ENCODE data around the gene GIMAP4. TPM values are rescaled to one million over a fixed set of nuclear protein-coding genes. Genes with fewer than 3 reads are reported as not detected.
"Not testable (repeated sequence)": the region's sequence is repeated elsewhere in the genome, so short reads cannot be mapped to it uniquely, and the experiment has no call there.

Gene GIMAP4
- 18.7 TPM for polyA plus RNA-seq (ENCODE audit: insufficient read length)

DNA sequence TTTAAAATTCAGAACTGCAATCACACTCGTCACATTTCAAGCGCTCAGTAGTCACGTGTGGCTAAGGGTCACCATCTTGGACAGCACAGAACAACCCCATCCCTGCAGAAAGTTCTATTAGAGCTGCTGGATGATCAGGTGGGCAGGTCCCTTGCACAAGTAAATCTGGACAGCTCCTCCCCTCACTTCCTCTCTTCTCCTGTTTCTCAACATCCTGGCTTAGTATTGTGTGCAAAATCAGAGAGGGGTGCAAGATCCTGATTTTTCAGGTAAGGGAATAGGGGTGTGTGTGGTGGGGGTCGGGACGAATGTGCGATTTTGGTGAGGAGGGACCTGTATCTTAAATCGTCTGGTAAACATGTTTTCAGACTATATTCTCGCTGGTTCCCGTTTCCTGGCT, at the start of gene GIMAP4:
GIMAP4 (plus strand) TSS at position 222 of the 400 bp plus-strand sequence. CDS start 2,512 bp downstream, outside the sequence.
- no peak for DNase-seq

DNA sequence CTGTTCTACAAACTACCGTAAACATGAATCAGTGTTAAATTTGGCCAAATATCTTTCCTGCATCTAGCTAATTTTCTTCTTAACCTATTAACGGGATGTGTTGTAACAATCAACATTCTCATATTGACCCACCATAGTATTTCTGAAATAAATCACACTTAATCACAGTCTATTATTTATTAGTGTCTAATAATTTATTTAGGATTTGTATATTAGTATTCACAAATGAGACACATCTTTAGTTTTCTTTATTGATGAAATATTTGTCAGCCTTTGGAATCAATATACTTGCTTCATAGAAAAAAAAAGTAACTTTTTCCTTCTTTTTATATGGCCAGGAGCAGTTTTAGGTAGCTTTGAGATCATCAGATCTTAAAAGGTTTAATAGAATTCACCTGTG, 47.9 kb upstream of the GIMAP4 start:
- no peak for DNase-seq

DNA sequence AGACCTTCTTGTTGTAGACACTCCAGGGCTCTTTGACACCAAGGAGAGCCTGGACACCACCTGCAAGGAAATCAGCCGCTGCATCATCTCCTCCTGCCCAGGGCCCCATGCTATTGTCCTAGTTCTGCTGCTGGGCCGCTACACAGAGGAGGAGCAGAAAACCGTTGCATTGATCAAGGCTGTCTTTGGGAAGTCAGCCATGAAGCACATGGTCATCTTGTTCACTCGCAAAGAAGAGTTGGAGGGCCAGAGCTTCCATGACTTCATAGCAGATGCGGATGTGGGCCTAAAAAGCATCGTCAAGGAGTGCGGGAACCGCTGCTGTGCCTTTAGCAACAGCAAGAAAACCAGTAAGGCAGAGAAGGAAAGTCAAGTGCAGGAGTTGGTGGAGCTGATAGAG, 47.0 kb upstream of the GIMAP4 start:
- no peak for DNase-seq

DNA sequence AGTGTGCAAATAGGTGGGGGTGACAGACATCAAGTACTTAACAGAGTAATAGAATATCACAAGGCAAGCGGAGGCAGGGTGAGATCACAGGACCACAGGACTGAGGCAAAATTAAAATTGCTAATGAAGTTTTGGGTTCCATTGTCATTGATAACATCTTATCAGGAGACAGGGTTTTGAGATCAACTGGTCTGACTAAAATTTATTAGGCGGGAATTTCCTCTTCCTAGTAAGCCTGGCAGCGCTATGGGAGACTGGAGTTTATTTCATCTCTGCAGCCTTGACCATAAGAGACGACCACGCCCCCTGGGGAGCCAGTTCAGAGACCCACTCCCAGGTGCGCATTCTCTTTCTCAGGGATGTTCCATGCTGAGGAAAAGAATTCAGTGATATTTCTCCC, 44.3 kb upstream of the GIMAP4 start:
- DNase-seq = not testable (repeated sequence)

DNA sequence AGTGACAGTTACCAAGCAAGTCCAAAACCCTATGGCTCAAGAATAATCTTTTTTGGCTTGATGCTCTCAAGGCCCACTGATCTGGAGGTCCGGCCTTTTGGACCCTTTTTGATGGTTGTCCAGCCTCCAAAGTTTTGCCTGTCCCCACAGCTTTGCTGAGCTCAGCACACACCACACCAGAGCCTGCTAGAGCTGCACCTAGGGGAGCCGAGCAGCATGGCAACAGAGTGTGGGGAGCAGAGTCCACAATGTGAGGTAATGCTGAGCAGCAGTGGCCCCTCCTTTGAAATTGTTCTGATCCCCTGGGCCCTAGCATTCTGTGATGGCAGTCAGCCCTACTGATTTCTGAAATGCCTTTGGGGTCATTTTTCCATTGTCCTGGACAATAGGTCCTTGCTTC, 43.2 kb upstream of the GIMAP4 start:
- DNase-seq = no peak

DNA sequence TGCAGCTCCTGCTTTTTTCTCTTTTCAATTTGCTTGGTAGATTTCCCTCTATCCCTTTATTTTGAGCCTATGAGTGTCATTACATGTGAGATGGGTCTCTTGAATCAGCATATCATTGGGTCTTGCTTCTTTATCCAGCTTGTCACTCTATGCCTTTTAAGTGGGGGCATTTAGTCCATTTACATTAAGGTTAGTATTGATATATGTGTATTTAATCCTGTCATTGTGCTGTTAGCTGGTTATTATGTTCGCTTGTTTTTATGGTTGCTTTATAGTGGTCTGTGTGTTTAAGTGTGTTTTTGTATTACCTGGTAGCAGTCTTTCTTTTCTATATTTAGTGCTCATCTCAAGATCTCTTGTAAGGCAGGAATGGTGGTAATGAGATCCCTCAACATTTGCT, 35.5 kb upstream of the GIMAP4 start:
- DNase-seq = no peak

DNA sequence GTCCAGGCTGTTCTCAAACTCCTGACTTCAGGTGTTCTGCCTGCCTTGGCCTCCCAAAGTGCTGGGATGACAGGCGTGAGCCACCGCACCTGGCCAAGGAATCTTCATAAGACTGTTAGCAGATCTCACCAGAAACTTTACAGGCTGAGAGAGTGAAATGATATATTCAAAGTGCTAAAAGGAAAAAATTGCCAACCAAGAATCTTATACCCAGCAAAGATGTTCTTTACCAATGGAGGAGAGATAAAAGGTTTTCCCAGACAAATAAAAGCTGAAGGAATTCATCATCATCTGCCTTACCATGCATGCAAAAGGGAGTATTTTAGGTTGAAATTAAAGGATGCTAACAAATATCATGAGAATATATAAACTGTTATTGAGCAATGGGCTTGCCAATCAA, 28.9 kb upstream of the GIMAP4 start:
- no peak for DNase-seq

DNA sequence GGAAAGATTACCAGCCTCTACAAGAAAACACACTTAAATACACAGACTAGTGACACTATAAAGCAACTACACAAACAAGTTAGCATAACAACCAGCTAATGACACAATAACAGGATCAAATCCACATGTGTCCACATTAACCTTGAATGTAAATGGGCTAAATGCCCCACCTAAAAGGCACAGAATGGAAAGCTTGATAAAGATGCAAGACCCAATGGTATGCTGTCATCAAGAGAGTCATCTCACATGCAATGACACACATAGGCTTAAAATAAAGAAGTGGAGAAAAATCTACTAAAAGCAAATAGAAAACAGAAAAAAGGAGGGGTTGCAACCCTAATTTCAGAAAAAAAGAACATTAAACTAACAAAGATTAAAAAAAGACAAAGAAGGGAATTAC, 14.0 kb upstream of the GIMAP4 start:
- no peak for DNase-seq

DNA sequence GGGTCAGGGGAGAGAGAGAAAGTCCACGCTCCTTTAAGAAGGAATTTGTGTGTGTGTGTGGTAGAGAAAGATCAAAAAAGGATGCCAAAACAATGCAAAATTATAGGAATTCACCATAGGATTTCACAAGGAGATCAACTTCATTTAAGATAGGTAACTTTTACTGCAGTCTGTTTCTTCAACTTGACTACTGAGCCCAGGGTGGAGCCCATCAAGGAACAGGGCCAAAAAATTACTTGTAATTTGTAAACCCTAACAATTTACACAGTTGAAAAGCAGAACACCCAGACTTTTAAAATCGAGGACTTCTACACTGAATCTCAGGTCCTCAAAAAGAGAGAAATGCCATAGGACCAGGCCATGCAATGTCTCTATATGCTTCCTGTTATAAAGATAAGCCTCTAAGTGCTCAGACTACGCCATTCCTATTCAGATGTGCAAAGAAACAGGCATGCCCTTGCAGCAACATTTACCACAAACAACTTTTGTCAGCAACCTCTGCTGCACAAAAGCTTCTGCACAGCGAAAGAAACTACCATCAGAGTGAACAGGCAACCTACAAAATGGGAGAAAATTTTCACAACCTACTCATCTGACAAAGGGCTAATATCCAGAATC, 10.6 kb upstream of the GIMAP4 start:
- no peak for DNase-seq

DNA sequence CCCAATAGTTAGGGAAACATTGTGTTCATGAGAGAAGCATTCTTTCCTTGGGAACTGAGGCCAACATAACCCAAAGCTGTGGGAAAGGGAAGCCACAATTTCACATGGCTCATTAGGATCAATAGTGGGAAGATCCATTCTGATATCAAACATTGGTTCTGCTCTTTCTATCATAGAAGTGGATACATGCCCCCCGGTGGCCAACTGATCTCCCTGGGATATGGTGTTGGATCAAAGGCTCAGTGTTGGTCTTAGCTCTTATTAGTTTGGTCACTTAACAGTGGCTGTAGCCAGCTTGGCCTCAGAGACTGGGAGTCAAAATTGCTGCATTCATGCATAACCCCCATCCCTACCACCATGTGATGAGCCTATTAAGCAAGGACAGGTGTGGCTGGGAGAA, 6.7 kb upstream of the GIMAP4 start:
- no peak for DNase-seq

DNA sequence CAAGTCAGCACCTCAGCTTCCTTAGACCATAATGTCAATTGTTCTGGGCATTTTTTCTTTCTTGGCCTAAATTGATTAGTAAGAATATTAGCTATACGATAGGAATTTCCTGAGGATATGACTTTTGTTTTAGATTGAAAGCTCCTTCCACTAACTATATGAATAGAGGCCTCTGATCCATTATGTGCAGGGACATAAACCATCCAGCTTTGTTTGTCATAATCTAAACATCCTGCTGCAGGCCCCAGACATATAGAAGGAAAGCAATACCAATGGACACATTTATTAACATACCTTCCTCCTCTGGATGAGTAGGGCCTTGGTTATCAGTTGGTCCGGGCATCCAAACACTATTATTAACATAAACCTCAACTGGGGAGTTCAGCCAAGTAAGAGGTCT, 4.3 kb upstream of the GIMAP4 start:
- DNase-seq = no peak

DNA sequence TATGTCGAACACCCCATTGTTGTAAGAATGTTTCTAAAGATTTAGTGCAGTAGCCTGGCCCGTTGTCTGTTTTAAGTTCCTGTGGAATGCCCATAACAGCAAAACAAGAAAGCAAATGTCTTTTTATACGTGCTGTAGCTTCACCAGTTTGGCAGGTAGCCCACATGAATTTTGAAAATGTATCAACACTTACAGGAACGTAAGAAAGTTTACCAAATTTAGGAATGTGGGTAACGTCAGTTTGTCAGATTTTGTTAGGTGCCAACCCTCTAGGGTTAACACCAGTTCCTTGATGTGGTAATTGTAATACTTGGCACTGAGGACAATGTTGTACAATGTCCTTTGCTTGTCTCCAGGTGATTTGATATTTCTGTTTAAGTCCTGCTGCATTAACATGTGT, 3.2 kb upstream of the GIMAP4 start:
- DNase-seq = no peak

DNA sequence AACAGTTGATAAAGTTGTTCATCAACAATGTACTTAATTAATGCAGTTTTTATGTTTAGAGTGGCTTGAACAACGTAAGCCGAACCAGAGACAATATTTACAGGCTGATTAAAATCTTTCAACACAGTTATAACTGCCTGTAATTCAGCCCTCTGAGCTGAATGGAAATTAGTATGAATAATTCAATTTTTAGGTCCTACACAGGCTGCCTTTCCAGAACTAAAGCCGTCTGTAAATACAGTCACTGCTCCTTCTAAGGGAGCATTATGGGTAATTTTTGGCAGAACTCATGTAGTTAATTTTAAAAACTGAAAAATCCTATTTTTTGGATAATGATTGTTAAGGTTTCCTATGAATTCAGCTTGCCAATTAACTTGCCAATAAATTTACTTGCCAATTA, 2.6 kb upstream of the GIMAP4 start:
- DNase-seq = no peak

DNA sequence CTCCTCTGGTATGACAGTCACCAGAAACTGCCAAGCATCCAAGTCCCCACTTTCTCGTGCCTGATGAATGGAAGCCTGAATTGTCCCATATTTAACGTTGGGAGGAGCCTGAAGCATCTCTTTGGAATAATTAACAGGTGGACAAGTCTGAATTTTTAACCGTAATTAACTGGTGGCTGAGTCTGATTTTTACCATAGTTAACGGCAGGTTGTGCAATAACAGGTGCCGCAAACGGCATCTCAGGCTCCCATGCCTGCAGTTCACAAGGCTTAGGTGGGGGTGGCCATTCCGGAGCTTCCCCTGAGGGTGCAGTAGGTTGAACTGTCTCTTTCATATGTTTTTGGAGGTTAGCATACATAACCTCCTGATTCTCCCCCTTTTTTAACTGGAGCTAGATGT, 2.0 kb upstream of the GIMAP4 start:
- no peak for DNase-seq

DNA sequence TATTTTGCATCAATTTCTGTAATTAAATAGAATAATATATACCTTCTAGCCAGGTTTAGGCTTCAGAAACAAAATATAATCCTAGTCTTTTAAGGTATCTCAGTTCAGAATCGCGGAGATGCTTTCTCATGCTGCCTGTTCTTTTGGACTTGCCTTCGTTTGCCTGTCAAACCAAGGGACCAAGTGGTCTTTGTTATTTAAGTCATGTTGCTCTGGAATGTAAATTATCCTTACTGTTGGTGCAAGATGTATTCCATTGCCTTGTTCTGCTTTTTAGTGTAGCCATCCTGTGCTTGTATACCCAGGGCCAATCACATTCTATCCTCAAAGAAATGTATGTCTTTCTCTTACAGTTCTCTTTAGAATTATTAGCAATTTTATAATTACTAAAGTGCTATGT, 1.1 kb upstream of the GIMAP4 start:
- DNase-seq = no peak

DNA sequence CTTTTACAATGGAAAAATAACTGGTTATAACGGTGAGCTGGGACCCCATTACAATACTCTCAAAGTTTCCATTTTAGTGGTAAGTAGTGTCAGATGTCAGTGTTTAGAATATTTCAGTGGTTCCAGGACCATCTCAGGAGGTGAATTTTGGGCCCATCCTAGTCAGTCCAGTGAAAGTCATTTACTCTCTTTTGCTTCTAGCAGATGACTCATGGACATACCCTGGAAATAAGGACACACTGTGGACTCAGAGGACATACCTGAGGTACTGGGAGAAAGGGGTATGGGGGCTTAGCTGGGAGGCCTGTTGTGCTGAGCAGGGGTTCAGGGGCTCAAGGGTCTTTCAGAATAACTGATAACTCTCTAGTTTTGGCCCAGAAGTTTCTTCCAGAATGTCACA, 618 bp upstream of the GIMAP4 start:
- DNase-seq = no peak

DNA sequence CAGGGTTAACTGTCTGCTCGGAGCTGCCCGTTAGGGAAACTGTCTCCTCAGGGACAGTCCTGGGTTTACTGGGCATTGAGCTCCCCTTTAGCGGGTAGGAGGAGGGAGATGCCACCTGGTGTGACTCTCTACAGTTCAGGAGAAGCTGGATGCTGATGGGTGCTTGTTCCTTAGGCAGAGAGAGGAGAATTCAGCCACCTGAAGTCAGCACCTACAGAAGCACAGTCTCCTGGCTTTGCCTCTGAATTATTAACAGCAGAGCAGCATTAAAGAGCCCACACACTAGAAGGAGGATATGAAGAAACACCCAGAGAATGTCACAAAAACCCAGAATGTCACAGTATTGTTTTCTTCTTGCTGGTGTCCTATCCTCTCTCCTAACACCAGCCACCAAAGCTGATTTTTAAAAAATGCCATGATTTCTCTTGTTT, 696 bp downstream of the GIMAP4 start:
- no peak for DNase-seq

DNA sequence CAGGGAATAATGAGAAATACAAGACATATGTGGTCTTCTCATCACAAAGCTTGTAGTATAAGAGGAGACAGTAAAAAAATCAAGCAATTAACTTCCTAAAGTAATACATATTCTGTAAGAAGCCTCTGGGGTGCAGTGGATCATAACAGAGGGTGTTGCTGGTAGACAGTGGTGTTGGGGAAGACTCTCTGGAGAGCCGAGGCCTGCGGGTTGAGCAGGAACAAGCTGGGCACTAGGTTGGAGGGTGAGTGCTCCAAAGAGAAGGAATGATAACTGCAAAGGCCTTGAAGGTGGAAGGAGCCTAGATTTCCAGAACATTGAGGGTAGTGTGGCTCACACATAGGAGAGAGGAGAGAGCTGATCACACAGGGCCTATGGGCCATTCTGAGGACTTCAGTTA, 1.5 kb downstream of the GIMAP4 start:
- no peak for DNase-seq

DNA sequence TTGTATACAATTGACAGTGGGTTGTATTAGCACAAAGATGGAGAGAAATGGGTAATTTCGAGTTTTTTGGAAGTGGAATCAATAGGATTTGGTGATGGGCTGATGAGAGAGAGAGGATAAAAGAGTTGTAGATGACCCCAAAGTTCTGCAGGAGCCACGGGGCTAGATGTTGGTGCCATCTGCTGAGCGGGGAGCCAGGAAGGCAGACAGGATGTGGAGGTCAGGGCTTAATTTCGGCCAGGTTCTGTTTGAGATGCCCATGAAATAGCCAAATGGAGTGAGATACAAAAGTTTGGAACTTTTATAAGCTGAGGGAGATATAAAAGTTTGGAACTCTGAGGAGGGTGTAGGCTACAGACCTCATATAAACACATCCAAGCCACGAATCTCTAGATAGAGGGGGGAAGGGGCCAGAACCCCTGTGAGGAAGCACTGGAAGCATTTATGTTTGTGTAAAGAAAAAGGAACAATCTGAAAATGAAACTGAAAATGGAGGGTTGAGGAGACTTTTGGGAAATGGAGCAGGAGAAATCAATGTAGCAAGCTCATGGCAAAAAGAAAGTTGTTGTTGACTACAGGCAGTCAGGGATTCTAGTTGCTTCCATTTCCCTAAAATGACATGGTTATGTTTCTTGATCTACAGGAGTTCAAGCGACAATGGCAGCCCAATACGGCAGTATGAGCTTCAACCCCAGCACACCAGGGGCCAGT, 2.2 kb downstream of the GIMAP4 start:
- no peak for DNase-seq

DNA sequence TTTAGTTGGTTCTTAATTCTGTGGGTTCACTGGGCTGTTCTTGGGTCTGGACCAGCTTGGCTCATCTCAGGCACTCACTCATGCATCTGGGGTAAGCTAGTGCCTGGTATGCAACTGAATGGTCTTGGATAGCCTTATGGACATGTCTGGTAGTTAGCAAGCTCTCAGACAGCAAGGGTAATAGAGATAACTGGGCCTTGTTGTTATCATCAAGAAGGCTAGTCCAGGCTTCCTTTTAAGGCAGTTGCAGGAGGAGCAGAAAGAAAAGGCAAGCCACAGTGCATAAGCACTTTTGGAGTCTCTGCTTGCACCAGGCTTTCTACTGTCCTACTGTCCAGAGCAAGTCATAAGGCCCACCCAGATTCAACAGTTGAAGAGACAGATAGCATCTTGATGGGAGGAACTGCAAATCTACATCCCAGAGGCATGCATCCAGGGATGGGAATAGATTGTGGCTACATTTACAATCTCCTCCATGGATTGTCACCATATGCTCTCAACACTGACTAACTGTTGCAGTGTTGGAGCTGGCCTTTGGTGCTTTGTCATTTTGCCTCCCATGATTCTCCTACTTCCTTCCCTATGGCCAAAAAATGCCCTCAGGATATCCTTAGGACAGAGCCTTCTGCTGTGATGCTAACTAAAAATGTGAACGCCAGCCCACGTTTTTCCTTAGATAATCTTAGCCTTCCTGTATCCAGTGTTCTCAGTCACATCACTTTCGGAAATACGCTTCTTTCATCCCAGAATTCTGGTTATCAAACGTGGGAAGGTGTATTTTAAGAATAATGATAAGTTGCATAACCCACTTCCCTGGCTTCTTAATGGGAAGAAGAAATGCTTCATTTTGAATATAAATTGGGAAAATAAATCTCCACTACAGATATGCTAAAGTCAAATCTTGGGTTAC, 3.6 kb downstream of the GIMAP4 start:
- DNase-seq = no peak

DNA sequence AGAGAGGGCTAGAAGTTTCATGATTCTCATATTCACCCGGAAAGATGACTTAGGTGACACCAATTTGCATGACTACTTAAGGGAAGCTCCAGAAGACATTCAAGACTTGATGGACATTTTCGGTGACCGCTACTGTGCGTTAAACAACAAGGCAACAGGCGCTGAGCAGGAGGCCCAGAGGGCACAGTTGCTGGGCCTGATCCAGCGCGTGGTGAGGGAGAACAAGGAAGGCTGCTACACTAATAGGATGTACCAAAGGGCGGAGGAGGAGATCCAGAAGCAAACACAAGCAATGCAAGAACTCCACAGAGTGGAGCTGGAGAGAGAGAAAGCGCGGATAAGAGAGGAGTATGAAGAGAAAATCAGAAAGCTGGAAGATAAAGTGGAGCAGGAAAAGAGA, 5.3 kb downstream of the GIMAP4 start:
- no peak for DNase-seq

DNA sequence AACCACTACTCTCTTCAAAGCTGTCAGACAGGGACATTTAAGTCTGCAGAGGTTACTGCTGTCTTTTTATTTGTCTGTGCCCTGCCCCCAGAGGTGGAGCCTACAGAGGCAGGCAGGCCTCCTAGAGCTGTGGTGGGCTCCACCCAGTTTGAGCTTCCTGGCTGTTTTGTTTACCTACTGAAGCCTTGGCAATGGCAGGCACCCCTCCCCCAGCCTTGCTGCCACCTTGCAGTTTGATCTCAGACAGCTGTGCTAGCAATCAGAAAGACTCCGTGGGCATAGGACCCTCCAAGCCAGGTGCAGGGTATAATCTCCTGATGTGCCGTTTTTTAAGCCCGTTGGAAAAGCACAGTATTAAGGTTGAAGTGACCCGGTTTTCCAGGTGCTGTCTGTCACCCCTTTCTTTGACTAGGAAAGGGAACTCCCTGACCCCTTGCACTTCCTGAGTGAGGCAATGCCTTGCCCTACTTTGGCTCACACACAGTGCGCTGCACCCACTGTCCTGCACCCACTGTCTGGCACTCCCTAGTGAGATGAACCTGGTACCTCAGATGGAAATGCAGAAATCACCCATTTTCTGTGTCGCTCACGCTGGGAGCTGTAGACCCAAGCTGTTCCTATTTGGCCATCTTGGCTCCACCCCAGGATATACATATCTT, 12.9 kb downstream of the GIMAP4 start:
- DNase-seq = not testable (repeated sequence)
